Neuronal stem cell (in vitro differentiated cells): ENCODE data around the gene CD200.

Experiments used
- DNase-seq: peaks from one replicate; pipeline ENCODE4 v3.0.0-alpha.2; 2013; ENCODE audit warnings: low spot score
- H2AFZ ChIP-seq: one replicate; pipeline ENCODE4 v1.6.1; 2013; ENCODE audit warnings: mild to moderate bottlenecking, low read length, inconsistent platforms
- H2AK5ac ChIP-seq: 2 replicates; pipeline ENCODE4 v1.6.1; 2013; ENCODE audit warnings: low read depth, mild to moderate bottlenecking, inconsistent platforms, low read length, moderate library complexity, mixed read lengths
- H2BK120ac ChIP-seq: 2 replicates; pipeline ENCODE4 v1.6.1; 2013; ENCODE audit warnings: low read depth, mild to moderate bottlenecking, inconsistent platforms, low read length, moderate library complexity, mixed read lengths
- H2BK12ac ChIP-seq: one replicate; pipeline ENCODE4 v1.6.1; 2013; ENCODE audit warnings: low read length, inconsistent platforms
- H2BK15ac ChIP-seq: 2 replicates; pipeline ENCODE4 v1.6.1; 2013; ENCODE audit warnings: mild to moderate bottlenecking, low read length, inconsistent platforms, mixed read lengths
- H2BK5ac ChIP-seq: one replicate; pipeline ENCODE4 v1.6.1; 2013; ENCODE audit warnings: inconsistent platforms, mild to moderate bottlenecking, low read length, moderate library complexity
- H3K14ac ChIP-seq: one replicate; pipeline ENCODE4 v1.6.1; 2013; ENCODE audit warnings: low read length, inconsistent platforms
- H3K18ac ChIP-seq: 2 replicates; pipeline ENCODE4 v1.6.1; 2013; ENCODE audit warnings: low read length, inconsistent platforms
- H3K23ac ChIP-seq: 2 replicates; pipeline ENCODE4 v1.6.1; 2013; ENCODE audit warnings: low read depth, mild to moderate bottlenecking, mixed read lengths, low read length, inconsistent platforms; ENCODE audit not compliant: poor library complexity
- H3K27ac ChIP-seq: replicated peaks from 3 replicates; pipeline ENCODE4 v1.5.1; 2013; ENCODE audit warnings: low read length, inconsistent platforms
- H3K27me3 ChIP-seq, 3 experiments: 2 replicates each; pipeline ENCODE4 v1.6.1; 2013; ENCODE audit warnings: low read length in 3 of 3, mild to moderate bottlenecking in 2 of 3, inconsistent platforms in 1 of 3, low read depth in 1 of 3, mixed read lengths in 1 of 3, moderate library complexity in 1 of 3; ENCODE audit not compliant: control insufficient read depth in 3 of 3, insufficient read depth in 3 of 3
- H3K36me3 ChIP-seq, 2 donors: replicated peaks in 1 of 2; 2 replicates each; pipeline ENCODE4 v1.6.1; 2013; ENCODE audit warnings: low read length in 2 of 2; ENCODE audit not compliant: control insufficient read depth in 2 of 2, insufficient read depth in 2 of 2
- H3K4ac ChIP-seq: 2 replicates; pipeline ENCODE4 v1.6.1; 2013; ENCODE audit warnings: inconsistent platforms, mild to moderate bottlenecking, low read length, moderate library complexity
- H3K4me1 ChIP-seq, 2 donors: 1 replicate in 1 of 2; 2 replicates in 1 of 2; pipeline ENCODE4 v1.6.1; 2013; ENCODE audit warnings: low read length in 2 of 2, low read depth in 1 of 2; ENCODE audit not compliant: control insufficient read depth in 2 of 2, insufficient read depth in 1 of 2
- H3K4me2 ChIP-seq: one replicate; pipeline ENCODE4 v1.6.1; 2013; ENCODE audit warnings: mild to moderate bottlenecking, low read length, inconsistent platforms; ENCODE audit not compliant: insufficient read depth, poor library complexity, severe bottlenecking
- H3K4me3 ChIP-seq, 2 donors: 2 replicates each; pipeline ENCODE4 v1.5.1; 2013; ENCODE audit warnings: low read length in 2 of 2, mild to moderate bottlenecking in 2 of 2, inconsistent platforms in 1 of 2, moderate library complexity in 1 of 2
- H3K79me1 ChIP-seq: one replicate; pipeline ENCODE4 v1.6.1; 2013; ENCODE audit warnings: low read depth, mild to moderate bottlenecking, inconsistent platforms, low read length, moderate library complexity
- H3K9ac ChIP-seq: one replicate; pipeline ENCODE4 v1.6.1; 2013; ENCODE audit warnings: mild to moderate bottlenecking, low read depth, low read length, inconsistent platforms; ENCODE audit not compliant: poor library complexity
- H3K9me3 ChIP-seq, 2 donors: replicated peaks in 1 of 2; 2 replicates each; pipeline versions ENCODE3 to v1.6.1; 2013; ENCODE audit warnings: low read length in 2 of 2, mild to moderate bottlenecking in 2 of 2, inconsistent platforms in 1 of 2, low read depth in 1 of 2, mixed read lengths in 1 of 2, moderate library complexity in 1 of 2; ENCODE audit not compliant: control insufficient read depth in 2 of 2, insufficient read depth in 1 of 2
- H4K8ac ChIP-seq: one replicate; pipeline ENCODE4 v1.6.1; 2013; ENCODE audit warnings: low read depth, mild to moderate bottlenecking, inconsistent platforms, low read length, moderate library complexity
- H4K91ac ChIP-seq: one replicate; pipeline ENCODE4 v1.6.1; 2013; ENCODE audit warnings: low read length, low read depth, mild to moderate bottlenecking, inconsistent platforms; ENCODE audit not compliant: poor library complexity
- WGBS, 2 donors: extraction: QIAGEN DNeasy Blood & Tissue Kit; methylation state at CpG; one replicate each; pipeline ENCODE4 v1.1.7; 2013; ENCODE audit warnings: missing lambda C conversion rate in 2 of 2, mixed read lengths in 1 of 2; ENCODE audit not compliant: insufficient read length in 2 of 2, insufficient replicate concordance in 1 of 2; ENCODE audit errors: extremely low coverage in 2 of 2; 5-methylcytosine and 5-hydroxymethylcytosine counted together

The CD200 gene

DNA sequence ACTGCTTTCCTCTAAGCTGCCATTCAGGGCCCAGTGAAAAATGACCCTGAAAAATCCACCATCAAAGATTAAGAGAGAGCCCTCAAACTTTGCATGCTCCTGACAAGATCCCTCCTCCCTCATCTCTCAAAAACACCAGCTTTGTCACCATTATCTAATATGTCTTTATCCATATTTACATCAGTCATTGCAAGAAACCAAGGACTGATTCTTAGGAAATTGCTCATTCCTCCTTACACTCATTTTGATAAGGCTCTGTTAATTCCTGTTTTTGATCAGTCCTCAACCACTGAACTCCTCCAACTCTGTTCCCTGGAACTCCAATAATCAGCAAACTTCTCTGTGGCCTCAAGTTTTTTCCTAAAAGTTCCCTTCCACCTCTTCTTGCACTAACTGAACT is 51.8 kb downstream of the CD200 start:
- Histone ChIP-seq H3K27ac (no peak overlapping the region), H4K91ac (no peak overlapping the region), H3K9me3 (no peaks in the 10 kb centered on the region), H2BK12ac (no peak overlapping the region), H3K18ac (no peak overlapping the region), H2BK120ac (no peak overlapping the region), H3K4ac (no peak overlapping the region), H3K79me1 (peaks cover 2% of the 10 kb centered on the region), H2BK5ac (no peak overlapping the region), H3K23ac (no peak overlapping the region), H3K36me3 (no peaks in the 10 kb centered on the region), H3K9ac (no peak overlapping the region), H3K4me3 (no peak overlapping the region), H2AK5ac (no peak overlapping the region), H3K14ac (no peak overlapping the region), H2AFZ (peak overlapping the region; percentile 65), H4K8ac (no peak overlapping the region), H2BK15ac (no peak overlapping the region), H3K4me1 (no peaks in the 10 kb centered on the region), H3K4me2 (no peak overlapping the region), H3K27me3 (no peaks in the 10 kb centered on the region)
- no peak for DNase-seq

DNA sequence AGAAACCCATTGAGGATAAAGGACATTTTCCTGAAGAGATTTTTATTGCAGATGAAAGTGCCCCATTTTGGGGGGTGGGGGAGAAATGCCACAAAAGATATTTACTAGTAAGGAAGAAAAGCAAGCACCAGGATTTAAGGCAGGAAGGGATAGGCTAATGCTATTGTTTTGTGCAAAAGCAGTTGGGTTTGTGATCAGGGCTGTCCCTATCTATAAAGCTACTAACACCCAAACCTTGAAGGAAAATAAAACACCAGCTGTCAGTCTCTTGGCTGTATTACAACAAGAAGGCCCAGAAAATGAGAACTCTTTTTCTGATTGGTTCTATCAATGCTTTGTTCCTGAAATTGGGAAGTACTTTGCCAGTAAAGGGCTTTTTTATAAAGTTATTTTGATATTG is 56.0 kb downstream of the CD200 start:
- Histone ChIP-seq H2AFZ (peak overlapping the region; percentile 15), H3K9me3 (peaks cover 2 to 11% of the 10 kb centered on the region in 2 donors), H2BK5ac (no peak overlapping the region), H3K4me3 (no peak overlapping the region), H3K36me3 (no peaks in the 10 kb centered on the region), H3K4ac (no peak overlapping the region), H3K18ac (no peak overlapping the region), H3K23ac (no peak overlapping the region), H2BK120ac (no peak overlapping the region), H2AK5ac (no peak overlapping the region), H3K9ac (no peak overlapping the region), H3K27me3 (no peaks in the 10 kb centered on the region), H3K79me1 (peaks cover 2% of the 10 kb centered on the region), H4K91ac (no peak overlapping the region), H2BK12ac (no peak overlapping the region), H3K4me1 (peaks cover 7 to 12% of the 10 kb centered on the region in 2 donors), H4K8ac (no peak overlapping the region), H3K4me2 (no peak overlapping the region), H3K14ac (no peak overlapping the region), H2BK15ac (no peak overlapping the region), H3K27ac (no peak overlapping the region)
- DNase-seq: no peak

DNA sequence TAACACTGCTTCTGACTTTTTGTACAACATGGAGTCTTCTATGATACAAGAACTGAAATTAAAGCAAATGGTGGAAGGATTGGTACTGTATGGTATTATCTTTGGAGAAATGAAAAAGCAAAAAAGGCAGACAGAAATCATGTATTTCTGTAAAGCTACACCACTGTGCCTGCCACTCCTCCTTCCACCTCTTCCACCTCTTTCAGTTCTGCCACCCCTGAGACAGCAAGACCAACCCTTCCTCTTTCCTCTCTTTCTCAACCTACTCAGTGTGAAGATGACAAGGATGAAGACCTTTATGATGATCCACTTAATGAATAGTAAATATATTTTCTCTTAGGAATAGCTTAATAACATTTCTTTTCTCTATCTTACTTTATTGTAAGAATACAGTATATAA is 57.0 kb downstream of the CD200 start:
- Histone ChIP-seq H3K4me3 (no peak overlapping the region), H3K4me2 (no peak overlapping the region), H3K4ac (no peak overlapping the region), H3K36me3 (no peaks in the 10 kb centered on the region), H3K9ac (no peak overlapping the region), H2AK5ac (no peak overlapping the region), H3K4me1 (peaks cover 7 to 12% of the 10 kb centered on the region in 2 donors), H3K18ac (no peak overlapping the region), H3K27me3 (no peaks in the 10 kb centered on the region), H4K8ac (no peak overlapping the region), H2BK120ac (no peak overlapping the region), H3K79me1 (peaks cover 2% of the 10 kb centered on the region), H2AFZ (no peak overlapping the region), H2BK5ac (no peak overlapping the region), H3K23ac (no peak overlapping the region), H2BK15ac (no peak overlapping the region), H3K9me3 (peaks cover 2 to 11% of the 10 kb centered on the region in 2 donors), H3K27ac (no peak overlapping the region), H2BK12ac (no peak overlapping the region), H4K91ac (no peak overlapping the region), H3K14ac (no peak overlapping the region)
- no peak for DNase-seq

DNA sequence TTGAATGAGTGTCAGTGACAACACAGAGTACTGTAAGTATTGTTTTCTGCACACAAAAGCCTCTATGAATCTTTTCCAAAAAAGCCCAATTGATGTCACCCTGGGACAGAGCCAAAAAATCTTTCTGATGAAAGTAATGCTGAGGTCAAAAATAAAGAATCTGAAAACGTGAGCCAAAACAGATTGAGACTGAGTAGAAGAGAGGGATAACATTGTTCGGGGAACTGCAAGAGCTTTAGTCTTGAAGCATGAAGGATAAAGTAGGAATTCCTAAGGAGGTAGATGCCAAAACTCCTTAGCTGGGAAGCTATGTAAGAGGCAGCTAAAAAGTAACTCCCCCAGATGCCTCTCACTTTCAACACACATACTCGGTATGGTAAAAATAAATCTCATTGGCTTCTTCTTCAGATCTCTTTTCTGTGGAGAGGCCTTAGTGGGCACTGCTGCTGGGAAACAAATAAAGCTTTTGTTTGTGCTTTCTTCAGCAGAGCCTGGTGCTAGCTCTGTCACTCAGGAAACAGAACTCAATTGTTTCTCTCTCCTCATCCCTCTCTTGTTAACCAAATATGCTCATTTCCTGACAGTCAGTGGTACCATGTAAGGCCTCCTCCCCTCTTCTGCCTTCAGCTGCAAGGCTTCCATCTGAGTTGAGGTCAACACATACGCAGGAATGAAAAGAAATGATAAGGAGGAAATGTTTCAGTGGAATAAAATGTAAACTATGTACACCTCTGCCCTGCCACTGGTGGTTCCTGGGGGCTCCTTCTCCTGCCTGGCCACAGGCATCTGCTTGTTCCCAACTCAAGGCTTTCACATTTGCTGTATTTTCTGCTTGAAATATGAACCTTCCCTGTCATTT is 58.1 kb downstream of the CD200 start:
- no peak overlapping the region for H3K4me3 ChIP-seq
- peak overlapping the region; percentile 25 for H3K27ac ChIP-seq

More for the DNA sequence above, 58.1 kb downstream of the CD200 start:
- Histone ChIP-seq H3K4me1 (peaks cover 7 to 12% of the 10 kb centered on the region in 2 donors), H3K4me2 (no peak overlapping the region), H3K18ac (no peak overlapping the region), H3K79me1 (peaks cover 1% of the 10 kb centered on the region), H2BK15ac (no peak overlapping the region), H2AK5ac (no peak overlapping the region), H3K9me3 (peaks cover 2 to 11% of the 10 kb centered on the region in 2 donors), H4K8ac (no peak overlapping the region), H2BK120ac (no peak overlapping the region), H3K23ac (no peak overlapping the region), H4K91ac (no peak overlapping the region), H3K14ac (no peak overlapping the region), H3K4ac (no peak overlapping the region), H3K36me3 (no peaks in the 10 kb centered on the region), H2AFZ (peak overlapping the region; percentile 77), H2BK12ac (no peak overlapping the region), H2BK5ac (no peak overlapping the region), H3K9ac (no peak overlapping the region), H3K27me3 (no peaks in the 10 kb centered on the region)
- peak; percentile 3 for DNase-seq
- no CpG with 5 or more reads among the region's 4 CpGs for WGBS, 2 donors
